Measurements from ENCODE around the gene SF3B2. TPM values are rescaled to one million over a fixed set of nuclear protein-coding genes. Genes with fewer than 3 reads are reported as not detected.
A peak's percentile ranks its signal among the peaks of the same experiment; 100 is the strongest.
"Not testable (repeated sequence)": the region's sequence is repeated elsewhere in the genome, so short reads cannot be mapped to it uniquely, and the experiment has no call there.

SF3B2 gene
- total RNA-seq, 1 experiment from 2014 or later, result 89.0 TPM

DNA sequence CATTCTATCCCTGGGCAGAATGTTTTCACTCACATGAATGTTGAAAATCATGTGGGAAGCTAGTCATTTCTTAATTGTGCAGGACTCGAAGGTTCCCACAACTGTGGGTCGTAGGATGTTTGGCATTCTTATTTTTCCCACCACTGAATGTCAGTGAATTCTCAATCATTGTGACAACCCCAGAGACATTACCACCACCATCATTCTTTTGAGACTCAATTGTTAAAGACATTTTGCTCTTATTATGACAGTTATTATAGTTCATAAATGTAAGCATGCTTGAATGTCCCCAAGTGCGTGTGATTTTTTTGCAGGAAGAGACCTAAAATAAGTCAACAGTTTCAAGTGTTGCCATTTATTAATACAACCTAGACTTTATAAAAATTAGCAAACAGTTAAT is 36.9 kb downstream of the SF3B2 start:
- peaks cover 25% of the 10 kb centered on the region for H3K36me3 ChIP-seq (ENCODE audit: insufficient read depth, low read length)
- peaks cover 5% of the 10 kb centered on the region; the same call in 1 of the 2 replicates for H3K9me3 ChIP-seq (ENCODE audit: low read length)
- no peak overlapping the region for H3K27ac ChIP-seq (ENCODE audit: low read length)
- no peaks in the 10 kb centered on the region for H4K20me1 ChIP-seq (ENCODE audit: insufficient read depth, low read depth, low read length)
- no peak overlapping the region for H3K4me3 ChIP-seq (ENCODE audit: low read length)
- no peak overlapping the region for H3K9ac ChIP-seq (ENCODE audit: low read length)
- no peaks in the 10 kb centered on the region for H3K27me3 ChIP-seq (ENCODE audit: low read length)
- DNase-seq, result no peak
- H3K9me2 ChIP-seq (replicated peaks; ENCODE audit: insufficient read depth, low read length), result no peaks in the 10 kb centered on the region
- no peak overlapping the region for H3K4me2 ChIP-seq (ENCODE audit: low read depth, low read length, poor library complexity, severe bottlenecking)
- no peak overlapping the region for H2AFZ ChIP-seq (ENCODE audit: low read length)
- H3K79me2 ChIP-seq (ENCODE audit: low read length), result peaks cover 72% of the 10 kb centered on the region
- H3K4me1 ChIP-seq (ENCODE audit: low read length), result peaks cover 43% of the 10 kb centered on the region

DNA sequence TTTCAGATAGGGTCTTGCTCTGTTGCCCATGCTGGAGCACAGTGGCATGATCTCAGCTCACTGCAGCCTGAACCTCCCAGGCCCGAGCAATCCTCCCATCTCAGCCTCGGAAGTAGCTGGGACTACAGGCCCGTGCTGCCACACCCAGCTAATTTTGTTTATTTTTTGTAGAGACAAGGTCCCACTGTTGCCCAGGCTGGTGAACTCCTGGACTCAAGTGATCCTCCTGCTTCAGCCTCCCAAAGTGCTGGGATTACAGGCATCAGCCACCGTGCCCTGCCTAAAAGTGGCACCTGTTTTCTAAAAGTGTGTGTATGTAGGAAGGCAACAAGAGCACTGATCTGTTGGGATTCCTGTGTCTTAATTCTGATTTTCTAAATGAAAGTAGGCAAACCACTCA is 38.1 kb downstream of the SF3B2 start:
- Histone ChIP-seq H3K36me3 (ENCODE audit: insufficient read depth, low read length) (peaks cover 25% of the 10 kb centered on the region), H4K20me1 (ENCODE audit: insufficient read depth, low read depth, low read length) (no peaks in the 10 kb centered on the region), H3K9me2 (replicated peaks; ENCODE audit: insufficient read depth, low read length) (no peaks in the 10 kb centered on the region), H3K27me3 (ENCODE audit: low read length) (no peaks in the 10 kb centered on the region), H2AFZ (ENCODE audit: low read length) (no peak overlapping the region), H3K9me3 (ENCODE audit: low read length) (peaks cover 5% of the 10 kb centered on the region; the same call in 1 of the 2 replicates), H3K9ac (ENCODE audit: low read length) (no peak overlapping the region), H3K79me2 (ENCODE audit: low read length) (peaks cover 61% of the 10 kb centered on the region), H3K4me1 (ENCODE audit: low read length) (peaks cover 31% of the 10 kb centered on the region), H3K27ac (ENCODE audit: low read length) (no peak overlapping the region), H3K4me3 (ENCODE audit: low read length) (no peak overlapping the region), H3K4me2 (ENCODE audit: low read depth, low read length, poor library complexity, severe bottlenecking) (no peak overlapping the region)
- DNase-seq, result no peak

DNA sequence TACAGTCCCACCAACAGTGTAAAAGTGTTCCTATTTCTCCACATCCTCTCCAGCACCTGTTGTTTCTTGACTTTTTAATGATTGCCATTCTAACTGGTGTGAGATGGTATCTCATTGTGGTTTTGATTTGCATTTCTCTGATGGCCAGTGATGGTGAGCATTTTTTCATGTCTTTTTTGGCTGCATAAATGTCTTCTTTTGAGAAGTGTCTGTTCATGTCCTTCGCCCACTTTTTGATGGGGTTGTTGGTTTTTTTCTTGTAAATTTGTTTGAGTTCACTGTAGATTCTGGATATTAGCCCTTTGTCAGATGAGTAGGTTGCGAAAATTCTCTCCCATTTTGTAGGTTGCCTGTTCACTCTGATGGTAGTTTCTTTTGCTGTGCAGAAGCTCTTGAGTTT is 40.0 kb downstream of the SF3B2 start:
- not testable (repeated sequence) for DNase-seq; H3K9me2 ChIP-seq (replicated peaks; ENCODE audit: insufficient read depth, low read length); H3K9ac ChIP-seq (ENCODE audit: low read length)

DNA sequence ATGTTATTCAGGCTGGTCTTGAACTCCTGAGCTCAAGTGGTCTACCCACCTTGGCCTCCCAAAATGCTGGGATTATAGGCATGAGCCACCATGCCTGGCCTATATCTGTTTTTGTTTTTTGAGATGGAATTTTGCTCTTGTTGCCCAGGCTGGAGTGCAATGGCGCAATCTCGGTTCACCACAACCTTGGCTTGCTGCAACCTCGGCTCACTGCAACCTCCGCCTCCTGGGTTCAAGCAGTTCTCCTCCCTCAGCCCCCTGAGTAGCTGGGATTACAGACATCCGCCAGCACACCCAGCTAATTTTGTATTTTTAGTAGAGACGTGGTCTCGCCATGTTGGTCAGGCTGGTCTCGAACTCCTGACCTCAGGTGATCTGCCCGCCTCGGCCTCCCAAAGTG is 47.6 kb downstream of the SF3B2 start:
- Histone ChIP-seq H3K79me2 (ENCODE audit: low read length) (peaks cover 91% of the 10 kb centered on the region), H3K4me1 (ENCODE audit: low read length) (peaks cover 64% of the 10 kb centered on the region), H3K27ac (ENCODE audit: low read length) (peak overlapping the region; percentile 77)
- DNase-seq; H3K4me3 ChIP-seq (ENCODE audit: low read length); H3K36me3 ChIP-seq (ENCODE audit: insufficient read depth, low read length); H3K27me3 ChIP-seq (ENCODE audit: low read length); H4K20me1 ChIP-seq (ENCODE audit: insufficient read depth, low read depth, low read length); H3K9me2 ChIP-seq (replicated peaks; ENCODE audit: insufficient read depth, low read length); H2AFZ ChIP-seq (ENCODE audit: low read length); H3K4me2 ChIP-seq (ENCODE audit: low read depth, low read length, poor library complexity, severe bottlenecking); H3K9me3 ChIP-seq (ENCODE audit: low read length); H3K9ac ChIP-seq (ENCODE audit: low read length): not testable (repeated sequence)

More for the DNA sequence above, 40.0 kb downstream of the SF3B2 start:
- not testable (repeated sequence) for H4K20me1 ChIP-seq (ENCODE audit: insufficient read depth, low read depth, low read length); H3K4me3 ChIP-seq (ENCODE audit: low read length); H3K4me2 ChIP-seq (ENCODE audit: low read depth, low read length, poor library complexity, severe bottlenecking); H3K9me3 ChIP-seq (ENCODE audit: low read length); H3K27ac ChIP-seq (ENCODE audit: low read length); H3K27me3 ChIP-seq (ENCODE audit: low read length); H2AFZ ChIP-seq (ENCODE audit: low read length)
- Histone ChIP-seq H3K4me1 (ENCODE audit: low read length) (peaks cover 29% of the 10 kb centered on the region), H3K79me2 (ENCODE audit: low read length) (peaks cover 58% of the 10 kb centered on the region), H3K36me3 (ENCODE audit: insufficient read depth, low read length) (peaks cover 25% of the 10 kb centered on the region)

DNA sequence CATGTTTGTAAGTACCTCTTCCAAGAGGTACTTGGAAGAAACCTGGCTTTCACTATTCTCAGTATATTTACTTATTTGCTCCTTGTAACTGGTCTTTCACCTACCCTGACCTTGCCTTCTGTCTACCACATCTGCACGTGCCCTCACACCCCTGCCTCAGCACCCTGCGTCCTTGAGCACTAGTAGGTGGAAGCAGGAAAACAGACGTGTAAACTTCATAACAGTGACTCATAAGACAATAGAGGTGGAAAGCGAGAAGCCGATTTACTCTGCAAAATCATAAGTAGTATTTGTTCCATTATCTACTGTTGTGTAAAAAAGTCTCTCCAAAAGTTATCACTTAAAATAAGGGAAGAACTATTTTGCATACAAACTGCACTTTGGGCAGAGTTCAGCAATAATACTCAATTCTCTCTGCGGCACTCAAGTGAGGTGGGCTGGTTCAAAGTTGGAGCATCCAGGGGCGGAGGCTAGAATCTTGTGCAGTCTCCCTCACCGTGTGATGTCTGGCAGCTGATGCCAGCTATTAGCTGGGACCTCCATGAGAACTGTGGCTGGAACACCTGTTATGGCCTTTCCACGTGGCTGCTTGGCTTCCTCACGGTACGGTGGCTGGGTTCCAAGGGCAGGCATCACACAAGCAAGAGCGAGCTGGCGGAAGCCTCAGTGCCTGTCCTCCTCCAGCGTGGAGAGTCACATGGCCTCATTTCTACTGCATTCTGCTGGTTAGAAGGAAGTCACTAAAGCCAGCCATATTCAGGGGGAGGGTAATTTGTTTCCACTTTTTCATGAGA is 48.3 kb downstream of the SF3B2 start:
- no peaks in the 10 kb centered on the region for H4K20me1 ChIP-seq (ENCODE audit: insufficient read depth, low read depth, low read length)
- H2AFZ ChIP-seq (ENCODE audit: low read length), result peak overlapping the region; percentile 13; the same call in 1 of the 2 replicates
- no peaks in the 10 kb centered on the region for H3K9me3 ChIP-seq (ENCODE audit: low read length)
- H3K4me2 ChIP-seq (ENCODE audit: low read depth, low read length, poor library complexity, severe bottlenecking), result peak overlapping the region; percentile 58
- H3K4me3 ChIP-seq (ENCODE audit: low read length), result peak overlapping the region; percentile 16; the same call in 1 of the 2 replicates
- peaks cover 65% of the 10 kb centered on the region for H3K4me1 ChIP-seq (ENCODE audit: low read length)
- H3K36me3 ChIP-seq (ENCODE audit: insufficient read depth, low read length), result no peaks in the 10 kb centered on the region
- no peaks in the 10 kb centered on the region for H3K27me3 ChIP-seq (ENCODE audit: low read length)
- H3K9ac ChIP-seq (ENCODE audit: low read length), result peak overlapping the region; percentile 55
- no peaks in the 10 kb centered on the region for H3K9me2 ChIP-seq (replicated peaks; ENCODE audit: insufficient read depth, low read length)
- peak overlapping the region; percentile 77 for H3K27ac ChIP-seq (ENCODE audit: low read length)
- DNase-seq, result peak; percentile 87
- peaks cover 96% of the 10 kb centered on the region for H3K79me2 ChIP-seq (ENCODE audit: low read length)

DNA sequence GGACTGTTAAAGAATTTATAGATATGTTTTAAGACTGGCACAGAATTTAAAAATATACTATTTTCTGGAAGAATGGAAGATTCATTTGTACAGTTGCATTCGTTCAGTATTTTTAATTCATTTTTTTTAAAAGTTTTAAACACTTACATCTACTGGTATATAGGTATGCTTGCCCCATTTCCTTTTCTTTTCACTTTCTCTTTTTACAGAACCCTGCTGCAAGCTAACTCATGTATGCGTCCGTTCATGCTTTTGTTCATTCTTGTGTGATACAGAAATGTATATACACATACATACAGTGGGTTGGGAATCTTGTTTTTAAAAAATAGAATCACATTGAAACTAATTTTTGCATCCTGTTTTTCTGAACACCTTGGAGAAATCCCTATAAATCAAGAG is 48.9 kb downstream of the SF3B2 start:
- Histone ChIP-seq H3K4me1 (ENCODE audit: low read length) (peaks cover 62% of the 10 kb centered on the region), H3K4me2 (ENCODE audit: low read depth, low read length, poor library complexity, severe bottlenecking) (peak overlapping the region; percentile 58), H3K36me3 (ENCODE audit: insufficient read depth, low read length) (no peaks in the 10 kb centered on the region), H3K4me3 (ENCODE audit: low read length) (peak overlapping the region; percentile 16), H2AFZ (ENCODE audit: low read length) (no peak overlapping the region), H3K9me2 (replicated peaks; ENCODE audit: insufficient read depth, low read length) (no peaks in the 10 kb centered on the region), H3K79me2 (ENCODE audit: low read length) (peaks cover 96% of the 10 kb centered on the region), H3K27me3 (ENCODE audit: low read length) (no peaks in the 10 kb centered on the region), H3K9me3 (ENCODE audit: low read length) (no peaks in the 10 kb centered on the region), H3K9ac (ENCODE audit: low read length) (peak overlapping the region; percentile 55), H4K20me1 (ENCODE audit: insufficient read depth, low read depth, low read length) (no peaks in the 10 kb centered on the region), H3K27ac (ENCODE audit: low read length) (peak overlapping the region; percentile 77)
- DNase-seq, result no peak

DNA sequence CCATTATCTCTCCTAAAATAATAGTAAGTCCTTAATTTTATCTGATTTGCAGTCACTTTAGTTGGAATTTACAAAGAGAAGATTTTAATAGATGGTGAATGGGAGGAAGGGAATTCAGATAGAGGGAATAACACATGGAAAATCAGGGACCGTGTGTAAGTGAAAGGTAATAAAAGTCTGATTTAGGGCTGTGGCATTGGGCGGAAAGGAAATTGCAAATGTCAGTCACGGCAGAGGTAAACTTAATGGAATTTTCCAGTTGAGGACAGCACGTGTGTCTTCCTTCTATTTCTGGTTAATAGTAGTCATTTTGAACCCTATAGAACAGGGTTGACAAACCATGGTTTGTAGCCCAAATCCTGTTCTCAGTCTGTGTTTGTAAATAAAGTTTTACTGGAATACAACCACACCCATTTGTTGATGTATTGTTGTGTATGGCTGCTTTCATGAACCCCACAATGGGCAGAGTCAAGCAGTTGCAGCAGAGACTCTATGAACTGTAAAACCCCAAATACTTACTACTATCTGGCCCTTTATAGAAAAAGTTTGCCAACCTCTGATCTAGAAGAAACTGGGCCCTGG is 52.0 kb downstream of the SF3B2 start:
- Histone ChIP-seq H3K27ac (ENCODE audit: low read length) (peak overlapping the region; percentile 13; the same call in 1 of the 2 replicates), H2AFZ (ENCODE audit: low read length) (no peak overlapping the region), H3K36me3 (ENCODE audit: insufficient read depth, low read length) (no peaks in the 10 kb centered on the region), H3K9ac (ENCODE audit: low read length) (no peak overlapping the region), H3K79me2 (ENCODE audit: low read length) (peaks cover 97% of the 10 kb centered on the region), H4K20me1 (ENCODE audit: insufficient read depth, low read depth, low read length) (no peaks in the 10 kb centered on the region), H3K4me2 (ENCODE audit: low read depth, low read length, poor library complexity, severe bottlenecking) (no peak overlapping the region), H3K9me3 (ENCODE audit: low read length) (no peaks in the 10 kb centered on the region), H3K9me2 (replicated peaks; ENCODE audit: insufficient read depth, low read length) (no peaks in the 10 kb centered on the region), H3K4me1 (ENCODE audit: low read length) (peaks cover 61% of the 10 kb centered on the region), H3K27me3 (ENCODE audit: low read length) (no peaks in the 10 kb centered on the region), H3K4me3 (ENCODE audit: low read length) (no peak overlapping the region)
- DNase-seq, result no peak

DNA sequence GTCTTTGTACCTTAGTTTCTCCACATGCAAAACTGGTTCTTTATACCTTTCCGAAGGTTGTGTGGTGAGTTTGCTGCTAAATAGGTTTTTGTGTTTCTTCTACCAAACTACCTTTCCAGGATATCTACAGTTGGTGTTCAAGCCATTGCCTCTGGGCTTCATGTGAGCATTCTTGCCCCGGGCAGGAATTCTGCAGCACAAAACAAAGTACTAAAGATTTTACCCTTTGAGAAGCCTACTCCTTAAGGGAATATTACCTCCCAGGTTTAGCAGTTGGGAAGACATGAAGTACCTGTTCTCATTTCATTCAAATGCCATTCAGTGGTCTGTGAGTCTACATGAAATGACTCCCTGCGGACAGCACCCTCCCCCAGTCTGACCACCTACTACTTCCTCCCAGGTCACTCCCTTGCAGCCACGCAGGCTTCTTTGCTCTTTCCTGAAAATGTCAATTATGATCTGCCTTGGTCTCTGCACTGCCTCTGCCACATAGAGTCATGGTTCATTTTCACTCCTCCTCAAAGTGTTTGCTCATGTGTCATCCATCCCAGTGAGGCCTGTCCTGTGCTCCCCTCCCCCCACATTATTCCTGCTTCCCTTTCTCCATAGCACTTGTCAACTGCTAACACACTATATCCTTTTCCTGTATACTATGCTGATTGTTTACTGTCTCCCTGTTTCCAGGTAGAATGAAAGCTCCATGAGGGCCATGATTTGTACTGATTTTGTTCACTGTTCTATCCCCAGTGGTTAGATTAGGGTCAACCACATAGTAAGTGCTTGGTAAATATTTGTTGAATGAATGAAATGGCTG is 54.8 kb downstream of the SF3B2 start:
- peak overlapping the region; percentile 91 for H3K27ac ChIP-seq (ENCODE audit: low read length)
- H3K79me2 ChIP-seq (ENCODE audit: low read length), result peaks cover 97% of the 10 kb centered on the region
- no peak overlapping the region for H3K4me2 ChIP-seq (ENCODE audit: low read depth, low read length, poor library complexity, severe bottlenecking)

More for the DNA sequence above, 54.8 kb downstream of the SF3B2 start:
- no peak overlapping the region for H3K4me3 ChIP-seq (ENCODE audit: low read length)
- no peaks in the 10 kb centered on the region for H3K36me3 ChIP-seq (ENCODE audit: insufficient read depth, low read length)
- no peaks in the 10 kb centered on the region for H3K27me3 ChIP-seq (ENCODE audit: low read length)
- H3K9me3 ChIP-seq (ENCODE audit: low read length), result no peaks in the 10 kb centered on the region
- peaks cover 67% of the 10 kb centered on the region for H3K4me1 ChIP-seq (ENCODE audit: low read length)
- H3K9ac ChIP-seq (ENCODE audit: low read length), result no peak overlapping the region
- no peaks in the 10 kb centered on the region for H3K9me2 ChIP-seq (replicated peaks; ENCODE audit: insufficient read depth, low read length)
- DNase-seq, result no peak
- H2AFZ ChIP-seq (ENCODE audit: low read length), result no peak overlapping the region
- no peaks in the 10 kb centered on the region for H4K20me1 ChIP-seq (ENCODE audit: insufficient read depth, low read depth, low read length)

Data from Karpas-422 (cell line).